GM06990 (cell line): ENCODE measurements around the gene SMIM38.
"Not testable (repeated sequence)": the region's sequence is repeated elsewhere in the genome, so short reads cannot be mapped to it uniquely, and the experiment has no call there.

ENCODE experiments used
- DNase-seq: peaks from one replicate; pipeline ENCODE4 v3.0.0-alpha.2; 2011; ENCODE audit not compliant: insufficient read length; ENCODE audit errors: extremely low read depth
- H3K27me3 ChIP-seq: replicated peaks from 2 replicates; pipeline ENCODE4 v1.6.0; 2011; ENCODE audit warnings: low read length; ENCODE audit not compliant: control insufficient read depth, insufficient read depth
- H3K36me3 ChIP-seq: 2 replicates; pipeline ENCODE4 v1.5.1; 2011; ENCODE audit warnings: low read length; ENCODE audit not compliant: control insufficient read depth, insufficient read depth
- H3K4me3 ChIP-seq: replicated peaks from 2 replicates; pipeline ENCODE4 v1.5.1; 2011; ENCODE audit warnings: low read depth, mild to moderate bottlenecking, control low read depth, low read length
- CTCF ChIP-seq: IDR thresholded peaks from 2 replicates; pipeline ENCODE4 v1.5.1; 2011; ENCODE audit warnings: low read length, control low read depth, mild to moderate bottlenecking, inconsistent platforms; ENCODE audit not compliant: insufficient read depth, poor library complexity, severe bottlenecking

SMIM38 gene

DNA sequence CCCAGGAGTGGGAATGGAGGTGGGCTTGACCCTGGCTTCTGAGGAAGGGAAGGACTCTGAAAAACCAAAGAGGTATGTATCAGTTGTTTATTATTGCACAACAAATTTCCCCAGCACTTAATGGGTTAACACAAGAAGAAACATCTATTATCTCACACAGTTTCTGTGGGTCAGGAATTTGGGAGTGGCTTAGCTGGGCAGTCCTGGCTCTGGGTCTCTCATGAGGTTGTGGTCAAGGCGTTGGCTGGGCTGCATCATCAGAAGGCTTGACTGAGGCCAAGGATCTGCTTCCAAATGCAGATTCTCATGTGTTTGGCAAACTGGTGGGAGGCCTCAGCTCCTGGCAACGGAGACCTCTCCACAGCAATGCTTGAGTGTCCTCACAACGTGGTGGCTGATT is 17.5 kb upstream of the SMIM38 start:
- Histone ChIP-seq H3K4me3 (no peak overlapping the region), H3K36me3 (no peaks in the 10 kb centered on the region), H3K27me3 (no peaks in the 10 kb centered on the region)
- no peak for TF ChIP-seq CTCF
- no peak for DNase-seq

DNA sequence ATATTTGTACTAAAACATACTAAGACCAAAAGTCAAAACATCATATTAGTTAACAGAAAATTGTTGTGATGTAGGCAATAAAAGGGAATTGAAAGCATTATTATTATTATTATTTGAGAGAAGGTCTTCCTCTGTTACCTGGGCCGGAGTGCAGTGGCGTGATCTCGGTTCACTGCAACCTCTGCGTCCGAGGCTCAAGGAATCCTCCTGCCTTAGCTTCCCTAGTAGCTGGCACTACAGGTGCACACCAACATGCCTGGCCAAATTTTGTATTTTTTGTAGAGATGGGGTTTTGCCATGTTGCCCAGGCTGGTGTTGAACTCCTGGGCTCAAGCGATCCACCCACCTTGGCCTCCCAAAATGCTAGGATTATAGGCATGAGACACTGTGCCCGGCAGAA is 15.6 kb upstream of the SMIM38 start:
- not testable (repeated sequence) for H3K36me3 ChIP-seq, H3K27me3 ChIP-seq, DNase-seq, H3K4me3 ChIP-seq

GRCh38 chr11:69140635-69141034 is 15.1 kb upstream of the SMIM38 start:
- TF ChIP-seq CTCF: no peak
- Histone ChIP-seq H3K4me3 (no peak overlapping the region), H3K27me3 (no peaks in the 10 kb centered on the region), H3K36me3 (no peaks in the 10 kb centered on the region)
- no peak for DNase-seq

DNA sequence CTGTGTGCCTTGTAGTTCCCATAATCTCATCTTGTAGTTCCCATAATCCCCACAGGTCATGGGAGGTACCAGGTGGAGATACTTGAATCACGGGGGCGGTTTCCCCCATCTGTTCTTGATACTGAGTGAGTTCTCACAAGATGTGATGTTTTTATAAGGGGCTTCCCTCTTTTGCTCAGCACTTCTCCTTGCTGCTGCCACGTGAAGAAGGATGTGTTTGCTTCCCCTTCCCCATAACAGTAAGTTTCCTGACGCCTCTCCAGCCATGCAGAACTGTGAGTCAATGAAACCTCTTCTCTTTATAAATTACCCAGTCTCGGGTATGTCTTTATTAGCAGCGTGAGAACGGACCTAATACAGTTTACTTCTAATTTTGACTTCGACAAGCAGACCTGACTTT is 14.0 kb upstream of the SMIM38 start:
- Histone ChIP-seq H3K4me3 (no peak overlapping the region), H3K36me3 (no peaks in the 10 kb centered on the region), H3K27me3 (no peaks in the 10 kb centered on the region)
- DNase-seq: no peak
- TF ChIP-seq CTCF: no peak

DNA sequence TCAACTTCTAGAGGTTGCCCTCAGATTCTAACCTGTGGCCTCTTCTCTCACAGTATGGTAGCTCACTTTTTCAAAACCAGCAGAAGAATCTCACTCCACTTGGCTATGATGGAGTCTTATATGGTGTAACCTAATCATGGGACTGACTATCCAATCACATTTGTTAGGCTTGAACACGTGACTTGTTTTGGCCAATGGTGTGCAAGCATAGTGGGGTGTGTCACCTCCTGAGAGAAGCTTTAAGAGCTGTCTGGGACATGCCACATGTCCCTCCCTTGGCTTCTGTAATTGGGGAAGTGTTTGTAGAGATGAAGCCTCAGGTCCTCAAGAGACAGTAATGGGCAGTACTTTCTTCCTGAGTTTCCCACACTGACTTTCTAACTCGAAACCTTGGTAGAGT is 12.8 kb upstream of the SMIM38 start:
- TF ChIP-seq CTCF: no peak
- no peaks in the 10 kb centered on the region for H3K36me3 ChIP-seq
- H3K4me3 ChIP-seq: no peak overlapping the region
- no peaks in the 10 kb centered on the region for H3K27me3 ChIP-seq
- no peak for DNase-seq

DNA sequence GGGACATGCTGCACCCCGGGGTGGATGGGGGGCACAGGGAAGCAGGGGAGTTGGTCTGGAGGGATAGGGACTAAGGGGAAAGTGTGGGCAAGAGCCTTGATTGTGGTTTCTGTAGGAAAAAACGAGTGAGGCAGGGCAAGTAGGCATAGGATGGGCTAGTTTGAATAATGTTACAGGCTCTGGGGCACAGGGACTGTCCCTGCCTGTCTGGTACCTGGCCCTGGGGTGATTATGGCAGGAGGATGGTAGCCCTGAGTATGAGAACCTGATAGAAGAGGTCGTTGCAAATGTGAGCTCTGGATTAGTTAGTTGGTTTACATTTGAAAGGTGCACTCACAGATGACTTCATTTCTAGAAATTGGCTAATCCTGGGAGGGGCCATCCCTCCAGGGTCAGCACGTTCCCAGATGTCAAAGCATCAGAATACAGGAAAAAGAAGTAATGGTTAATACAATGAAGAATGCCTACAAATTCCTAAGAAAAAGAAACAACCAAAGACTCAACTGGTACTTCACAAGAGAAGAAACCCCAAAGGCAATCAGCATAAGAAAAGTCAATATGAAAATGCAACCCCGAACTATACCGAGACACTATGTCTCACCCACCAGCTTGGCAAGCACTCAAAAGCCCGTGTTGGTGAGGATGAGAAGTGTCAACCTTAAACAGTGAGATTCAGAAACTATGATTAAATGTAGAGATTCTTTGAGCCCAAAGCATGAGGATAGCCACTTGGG is 11.3 kb upstream of the SMIM38 start:
- TF ChIP-seq CTCF: no peak
- no peak for DNase-seq
- Histone ChIP-seq H3K27me3 (no peaks in the 10 kb centered on the region), H3K4me3 (no peak overlapping the region), H3K36me3 (no peaks in the 10 kb centered on the region)
